HL-60/S4 treated with retinoic acid at 250 ng/mL for 4 days and 3 days (cell line): ENCODE measurements around the gene MAP4K3.
"Not testable (repeated sequence)": the region's sequence is repeated elsewhere in the genome, so short reads cannot be mapped to it uniquely, and the experiment has no call there.

Experiments used
- in situ Hi-C: fragments of 300-500 bp; cut with MboI; formaldehyde crosslinking; loops from 2 replicates; pipeline ENCODE4 v1.7.0; 2022; ENCODE audit warnings: low sequenced_read_pairs

The MAP4K3 gene

DNA sequence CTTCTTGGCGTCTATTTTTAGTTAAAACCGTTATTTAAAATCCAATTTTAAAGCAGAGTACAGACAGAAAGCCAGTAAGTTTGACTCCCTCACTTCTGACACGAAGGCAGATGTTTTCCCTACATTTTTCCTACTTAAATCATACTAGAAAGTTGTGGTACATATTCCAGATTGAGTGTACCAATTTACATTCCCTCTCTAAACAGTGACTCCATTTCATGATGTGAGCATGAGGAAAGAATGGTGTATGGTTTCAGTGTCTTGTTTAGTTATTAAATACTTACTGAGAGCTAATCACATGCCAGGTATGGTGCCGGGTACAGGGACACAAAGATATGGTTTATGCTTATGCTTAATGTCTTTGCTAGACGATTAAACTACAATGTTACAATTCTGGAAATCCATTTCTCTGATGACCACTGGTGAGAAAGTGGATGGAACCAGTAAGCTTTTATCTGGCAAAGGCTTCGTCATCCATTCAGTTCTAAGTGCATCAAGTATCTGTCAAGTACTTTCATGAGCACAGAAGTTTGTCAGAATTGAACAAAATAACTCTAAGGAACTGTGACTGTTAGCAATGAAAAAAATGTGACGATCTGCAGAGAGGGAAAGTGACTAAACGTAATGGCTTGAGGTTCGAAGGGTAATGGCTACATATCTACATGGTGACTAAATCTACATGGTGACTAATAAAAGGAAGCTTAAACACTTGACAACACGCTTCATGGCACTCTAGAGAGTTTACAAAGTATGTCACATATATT lies 25.7 kb downstream of the MAP4K3 start:
- in situ Hi-C loops, result no loop called here

DNA sequence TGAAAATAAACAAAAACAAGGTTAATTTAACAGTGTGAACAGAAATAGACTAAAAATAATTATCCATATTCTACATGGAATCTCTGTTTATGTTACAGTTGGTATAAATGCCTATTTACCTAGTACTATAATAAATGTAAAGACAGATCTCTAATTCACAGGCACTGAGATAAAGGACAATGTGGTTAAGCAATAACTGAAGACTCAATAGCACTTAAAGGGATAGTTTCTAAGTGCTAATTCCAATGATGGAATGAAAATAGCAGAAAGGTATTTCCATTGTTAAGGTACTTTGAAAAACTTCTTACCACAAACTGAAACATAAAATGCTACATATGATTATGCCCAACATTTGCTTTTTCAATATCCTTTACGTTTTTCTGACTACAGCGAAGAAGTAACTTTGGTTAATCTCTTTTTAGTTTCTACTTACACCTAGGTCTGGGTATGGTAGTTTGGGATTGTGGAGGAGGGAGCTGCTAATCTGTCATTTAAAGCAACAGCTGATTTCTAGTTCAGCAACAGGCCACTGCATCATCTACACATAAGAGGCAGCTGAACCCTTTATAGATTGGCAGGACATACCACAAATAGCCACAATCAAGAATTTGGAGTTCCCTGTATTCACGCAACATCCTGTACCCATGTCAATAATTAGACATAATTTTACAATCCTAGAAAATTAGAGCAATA lies 27.2 kb downstream of the MAP4K3 start:
- in situ Hi-C loops, result no loop called here

DNA sequence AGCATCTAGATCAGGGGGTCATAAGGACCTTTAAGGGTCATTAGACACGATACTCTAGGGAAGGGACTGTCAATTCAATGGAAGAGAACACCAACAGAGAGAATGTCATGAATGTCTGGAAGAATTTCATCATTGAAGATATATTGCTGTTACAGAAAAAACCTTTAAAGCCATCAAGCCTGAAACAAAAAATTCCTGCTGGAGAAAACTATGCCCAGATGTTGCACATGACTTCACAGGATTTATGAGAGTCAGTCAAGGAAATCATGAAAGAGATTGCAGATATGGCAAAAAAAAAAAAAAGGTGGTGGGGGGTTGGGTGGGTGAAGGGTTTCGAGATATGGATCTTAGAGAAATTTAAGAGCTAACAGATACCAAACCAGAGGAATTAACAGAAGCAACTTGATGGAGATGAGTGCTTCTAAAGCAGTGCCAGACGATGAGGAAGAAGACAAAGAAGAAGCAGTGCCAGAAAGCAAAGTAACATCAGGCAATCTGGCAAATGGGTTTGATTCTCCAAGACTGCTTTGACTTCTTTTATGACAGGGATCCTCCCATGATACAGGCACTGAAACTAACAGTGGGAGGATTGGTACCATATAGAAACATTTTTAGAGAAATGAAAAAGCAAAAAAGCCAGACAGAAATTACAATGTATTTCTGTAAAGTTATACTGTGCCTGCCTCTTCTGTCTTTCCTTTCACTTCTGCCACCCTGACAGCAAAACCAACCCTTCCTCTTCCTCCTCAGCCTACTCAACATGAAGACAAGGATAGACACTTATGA lies 28.5 kb downstream of the MAP4K3 start:
- in situ Hi-C loops, result no loop called here

DNA sequence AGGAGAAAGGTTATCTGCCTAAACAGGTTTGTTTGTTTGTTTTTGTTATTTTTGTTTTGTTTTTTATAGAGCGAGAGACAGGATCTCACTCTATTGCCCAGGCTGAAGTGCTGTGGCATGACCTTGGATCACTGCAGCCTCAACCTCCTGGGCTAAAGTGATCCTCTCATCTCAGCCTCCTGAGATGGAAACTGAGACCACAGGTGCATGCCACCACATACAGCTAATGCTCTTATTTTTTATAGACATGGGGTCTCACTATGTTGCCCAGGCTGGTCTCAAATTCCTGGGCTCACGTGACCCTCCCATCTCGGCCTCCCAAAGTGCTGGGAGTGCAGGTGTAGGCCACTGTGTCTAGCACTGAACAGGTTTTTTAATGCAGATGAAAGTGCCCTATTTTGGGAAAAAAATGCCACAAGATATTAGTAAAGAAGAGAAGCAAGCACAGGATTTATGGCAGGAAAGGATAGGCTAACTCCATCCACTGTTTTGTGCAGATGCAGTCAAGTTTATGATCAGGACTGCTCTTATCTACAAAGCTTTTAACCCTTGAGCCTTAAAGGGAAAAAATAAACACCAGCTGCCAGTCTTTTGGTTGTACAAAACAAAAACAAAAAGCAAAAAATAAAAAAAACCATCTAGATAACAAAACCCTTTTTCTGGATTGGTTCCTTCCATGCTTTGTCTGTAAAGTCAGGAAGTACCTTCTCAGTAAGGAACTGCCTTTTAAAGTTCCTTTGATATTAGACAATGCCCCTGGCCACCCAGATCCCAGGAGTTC lies 29.4 kb downstream of the MAP4K3 start:
- in situ Hi-C loops, result no loop called here

DNA sequence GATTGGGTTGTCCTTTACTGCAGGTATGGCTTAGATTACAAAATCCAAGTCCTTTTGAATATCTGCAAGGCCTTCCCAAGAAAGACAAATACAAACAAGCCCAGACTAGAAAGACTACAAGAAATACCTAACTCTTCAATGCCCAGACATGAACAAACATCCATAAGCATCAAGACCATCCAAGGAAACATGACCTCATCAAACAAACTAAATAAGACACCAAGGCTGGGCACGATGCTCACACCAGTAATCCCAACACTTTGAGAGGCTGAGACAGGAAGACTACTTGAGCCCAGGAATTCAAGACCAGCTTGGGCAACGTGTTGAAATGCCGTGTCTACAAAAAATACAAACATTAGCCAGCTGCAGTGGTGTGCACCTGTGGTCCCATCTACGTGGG lies 31.7 kb downstream of the MAP4K3 start:
- in situ Hi-C loops, result no loop called here

DNA sequence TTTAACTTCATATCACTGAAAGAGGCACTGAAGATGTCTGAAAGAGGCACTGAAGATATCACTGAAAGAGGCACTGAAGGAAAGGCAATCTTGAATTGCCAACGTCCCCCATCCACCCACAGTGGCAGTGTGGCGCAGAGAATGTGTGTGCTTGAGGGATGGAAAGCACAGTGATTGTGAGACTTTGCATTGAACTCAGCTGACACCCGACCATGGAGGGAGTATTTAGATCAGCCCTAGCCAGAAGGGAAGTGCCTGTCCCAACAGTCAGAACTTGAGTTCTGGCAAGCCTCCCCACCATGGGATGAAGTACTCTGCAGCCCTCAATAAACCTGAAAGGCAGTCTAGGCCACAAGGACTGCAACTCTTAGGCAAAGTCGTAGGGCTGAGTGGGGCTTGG lies 33.8 kb downstream of the MAP4K3 start:
- in situ Hi-C loops, result no loop called here

DNA sequence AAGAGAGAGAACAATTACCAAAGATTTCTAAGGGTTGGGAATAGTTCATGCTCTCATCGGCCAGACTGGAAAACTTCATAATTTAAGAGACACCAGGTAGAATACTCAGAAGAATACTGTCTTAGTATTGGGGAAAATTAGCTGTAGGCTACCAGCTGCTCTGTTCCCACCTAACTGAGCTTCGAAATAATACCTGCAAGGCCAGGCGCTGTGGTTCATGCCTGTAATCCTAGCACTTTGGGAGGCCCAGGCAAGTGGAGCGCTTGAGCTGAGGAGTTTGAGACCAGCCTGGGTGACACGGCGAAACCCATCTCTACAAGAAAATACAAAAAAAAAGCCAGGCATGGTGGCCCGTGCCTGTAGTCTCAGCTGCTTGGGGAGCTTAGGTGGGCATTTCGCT lies 35.8 kb downstream of the MAP4K3 start:
- in situ Hi-C loops, result no loop called here

DNA sequence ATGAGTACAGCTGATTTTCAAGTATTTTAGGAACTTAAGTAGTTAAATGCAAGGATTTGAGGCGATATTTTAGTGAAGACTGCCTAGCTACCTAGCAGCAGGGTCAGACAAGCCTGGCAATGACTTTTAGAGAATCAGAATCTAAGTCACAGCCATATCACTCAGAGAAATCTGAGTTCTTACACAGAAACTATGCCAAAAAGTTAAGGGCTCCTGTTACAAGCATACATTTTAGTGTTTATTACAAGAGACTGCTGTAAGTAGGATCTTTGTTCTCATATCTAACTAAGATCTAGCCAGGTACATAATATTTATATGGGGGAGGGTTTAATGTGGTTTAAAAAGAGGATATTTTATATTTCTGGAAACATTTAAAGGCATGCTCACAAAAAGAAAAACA lies 37.5 kb downstream of the MAP4K3 start:
- in situ Hi-C loops, result no loop called here

DNA sequence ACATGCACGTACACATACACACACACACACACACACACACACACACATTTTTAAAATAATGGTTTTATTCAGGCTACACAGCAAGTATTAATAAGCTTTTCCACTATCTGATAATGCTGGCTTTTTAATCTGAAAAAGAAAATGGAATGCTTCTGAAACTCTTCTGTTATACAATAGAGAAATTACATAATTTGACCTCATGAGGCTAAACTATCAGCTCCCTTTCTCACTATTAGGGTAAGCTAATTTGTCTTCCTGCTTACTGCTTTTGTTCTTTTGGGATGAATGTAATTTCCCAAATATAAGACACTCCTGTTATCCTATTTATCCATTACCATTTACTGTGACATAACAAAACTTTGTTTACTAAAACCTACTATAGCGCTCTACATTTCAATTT lies 41.8 kb downstream of the MAP4K3 start:
- in situ Hi-C loops, result no loop called here

DNA sequence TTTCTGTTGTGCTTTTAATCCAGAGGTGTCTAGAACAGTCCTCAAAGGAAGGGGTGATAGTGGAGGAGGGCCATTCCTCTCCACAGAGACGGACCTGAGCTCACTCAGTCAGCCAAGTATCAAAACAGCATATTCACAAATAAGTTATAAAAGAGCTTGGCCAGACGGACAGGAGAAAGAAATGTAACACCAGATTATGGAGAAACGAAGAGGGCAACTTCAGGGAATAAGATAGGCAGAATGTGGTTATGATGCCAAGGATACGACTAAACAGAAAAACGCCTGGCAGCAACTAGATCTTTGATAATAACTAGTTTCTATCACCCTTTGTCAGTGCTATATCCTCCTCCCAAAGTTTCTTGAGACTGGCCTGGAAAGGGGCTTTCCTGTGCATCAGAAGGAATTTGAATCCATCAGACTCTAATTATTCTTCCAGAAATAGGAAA lies 42.5 kb downstream of the MAP4K3 start:
- in situ Hi-C loops, result no loop called here

DNA sequence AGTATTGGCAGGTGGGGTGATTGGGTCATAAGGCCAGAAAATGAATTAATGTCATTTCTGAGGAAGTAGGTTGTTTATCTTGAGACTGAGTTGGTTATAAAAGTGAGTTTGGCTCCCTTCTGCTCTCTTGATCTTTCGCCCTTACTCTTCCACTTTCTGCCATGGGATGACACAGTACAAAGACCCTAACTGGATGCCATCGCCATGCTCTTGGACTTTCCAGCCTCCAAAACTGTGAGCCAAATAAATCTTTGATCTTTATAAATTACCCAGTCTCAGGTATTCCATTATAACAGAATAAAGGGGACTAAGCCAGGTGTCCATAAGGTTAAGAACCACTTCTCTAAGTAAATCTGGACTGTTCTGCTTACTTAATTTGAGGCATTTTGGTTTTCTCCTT lies 44.4 kb downstream of the MAP4K3 start:
- in situ Hi-C loops, result no loop called here

DNA sequence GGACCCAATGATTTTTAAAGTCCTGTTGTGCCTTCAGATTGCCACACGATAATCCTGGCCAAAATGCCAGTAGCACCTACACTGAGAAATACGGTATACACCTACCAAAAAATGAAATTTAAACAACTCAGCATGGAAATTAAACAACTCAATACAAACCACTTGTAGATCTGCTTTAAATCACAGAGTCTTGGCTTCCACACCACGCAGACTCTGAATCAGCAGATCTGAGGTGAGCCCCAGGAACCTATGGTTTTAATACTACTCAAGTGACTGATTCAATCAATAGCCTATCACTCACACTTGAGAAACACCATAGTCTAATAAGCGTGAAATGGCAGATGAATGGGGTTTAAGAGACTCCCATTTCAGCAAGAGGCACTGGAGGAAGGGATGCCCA lies 46.9 kb downstream of the MAP4K3 start:
- in situ Hi-C loops, result no loop called here

DNA sequence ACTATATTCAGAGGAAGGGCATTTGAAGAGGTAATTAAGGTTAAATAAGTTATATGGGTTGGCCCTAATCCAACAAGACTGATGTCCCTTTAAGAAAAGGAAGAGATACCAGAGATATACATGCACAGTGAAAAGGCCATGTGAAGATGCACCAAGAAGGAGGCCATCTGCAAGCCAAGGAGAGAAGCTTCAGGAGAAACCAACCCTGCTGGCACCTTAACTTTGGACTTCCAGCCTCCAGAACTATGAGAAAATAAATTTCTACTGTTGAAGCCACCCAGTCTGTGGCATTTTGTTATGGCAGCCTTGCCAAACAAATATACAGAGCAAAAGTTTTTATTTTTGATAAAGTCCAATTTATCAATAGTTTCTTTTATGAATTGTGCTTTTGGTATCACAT lies 51.0 kb downstream of the MAP4K3 start:
- in situ Hi-C loops, result no loop called here

DNA sequence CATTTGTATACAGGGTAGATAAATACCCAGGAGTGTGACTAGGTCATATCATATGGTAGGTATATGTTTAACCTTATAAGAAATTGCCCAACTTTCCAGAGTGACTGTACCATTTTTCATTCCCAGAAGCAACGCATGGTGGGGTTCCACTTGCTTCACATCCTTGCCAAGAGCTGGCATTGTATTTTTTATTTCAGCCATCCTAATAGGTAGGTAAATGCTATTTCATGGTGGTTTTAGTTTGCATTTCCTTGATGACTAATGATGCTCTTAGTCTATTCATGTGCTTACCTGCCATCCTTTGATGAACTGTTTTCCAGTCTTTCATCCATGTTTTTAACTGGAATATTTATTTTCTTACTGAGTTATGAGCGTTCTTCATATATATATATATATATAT lies 51.9 kb downstream of the MAP4K3 start:
- in situ Hi-C loops, result no loop called here

DNA sequence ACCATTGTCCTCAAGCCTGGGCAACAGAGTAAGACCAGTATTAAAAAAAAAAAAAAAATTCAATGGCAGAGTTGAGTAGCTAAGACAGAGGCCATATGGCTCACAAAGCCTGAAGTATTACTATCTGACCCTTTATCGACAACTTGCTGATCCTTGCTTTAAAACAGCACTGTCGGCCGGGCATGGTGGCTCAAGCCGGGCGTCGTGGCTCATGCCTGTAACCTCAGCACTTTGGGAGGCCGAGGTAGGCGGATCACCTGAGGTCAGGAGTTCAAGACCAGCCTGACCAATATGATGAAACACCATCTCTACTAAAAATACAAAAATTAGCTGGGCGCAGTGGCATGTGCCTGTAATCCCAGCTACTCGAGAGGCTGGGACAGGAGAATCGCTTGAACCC lies 53.0 kb downstream of the MAP4K3 start:
- in situ Hi-C loops, result not testable (repeated sequence)

DNA sequence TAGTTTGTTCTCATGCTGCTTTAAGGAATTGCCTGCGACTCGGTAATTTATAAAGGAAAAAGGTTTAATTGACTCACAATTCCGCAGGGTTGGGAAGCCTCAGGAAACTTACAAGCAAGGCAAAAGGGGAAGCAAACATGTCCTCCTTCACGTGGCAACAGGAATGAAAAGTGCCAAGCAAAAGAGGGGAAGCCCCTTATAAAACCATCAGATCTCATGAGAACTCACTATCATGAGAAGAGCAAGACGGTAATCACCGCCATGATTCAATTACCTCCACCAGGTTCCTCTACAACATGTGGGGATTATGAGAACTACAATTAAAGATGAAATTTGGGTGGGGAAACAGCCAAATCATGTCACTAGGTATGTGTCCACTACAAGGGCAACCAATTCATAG lies 53.9 kb downstream of the MAP4K3 start:
- in situ Hi-C loops, result no loop called here

DNA sequence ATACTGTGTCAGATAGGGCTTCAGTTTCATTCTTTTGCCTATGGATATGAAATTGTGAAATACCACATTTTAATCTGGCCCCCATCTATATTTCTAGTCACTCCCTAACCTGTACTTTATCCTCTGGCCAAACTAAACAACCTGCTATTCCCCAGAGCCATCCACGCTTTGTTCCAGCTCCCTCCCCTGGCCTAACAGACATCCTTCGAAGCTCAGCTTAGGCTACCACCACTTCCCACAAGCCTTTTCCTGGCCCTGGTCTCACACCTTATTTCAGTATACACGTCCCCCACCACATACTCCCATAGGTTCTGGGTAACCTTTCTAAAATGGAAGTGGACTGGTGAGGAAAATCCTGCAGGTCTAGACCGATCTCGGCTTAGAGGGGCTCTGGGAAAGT lies 55.4 kb downstream of the MAP4K3 start:
- in situ Hi-C loops, result no loop called here

DNA sequence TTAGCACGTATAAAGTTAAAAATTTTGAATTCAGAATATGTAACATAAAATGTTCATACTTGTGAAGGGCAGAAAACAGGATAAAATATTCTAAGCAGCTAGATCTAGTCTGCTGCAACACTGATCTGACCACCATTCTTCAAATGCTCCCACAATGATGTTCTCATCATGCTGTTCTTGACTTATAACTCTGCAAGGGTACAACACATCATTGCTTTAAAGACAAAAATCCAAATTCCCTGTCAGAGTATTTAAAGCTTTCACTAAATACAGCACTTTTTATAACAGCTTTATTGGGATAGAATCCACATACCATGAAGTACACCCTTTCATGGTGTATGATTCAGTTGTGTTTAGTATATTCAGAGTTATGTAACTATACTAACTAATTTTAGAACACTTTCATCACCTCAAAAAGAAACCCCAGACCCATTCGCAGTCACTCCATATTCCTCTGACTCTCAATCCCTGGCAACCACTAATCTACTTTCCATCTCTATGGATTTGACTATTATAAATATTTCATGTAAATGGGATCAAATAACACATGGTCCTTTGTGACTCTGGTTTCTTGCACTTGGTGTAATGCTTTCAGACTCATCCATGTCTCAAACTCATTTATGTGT lies 56.4 kb downstream of the MAP4K3 start:
- in situ Hi-C loops, result no loop called here

DNA sequence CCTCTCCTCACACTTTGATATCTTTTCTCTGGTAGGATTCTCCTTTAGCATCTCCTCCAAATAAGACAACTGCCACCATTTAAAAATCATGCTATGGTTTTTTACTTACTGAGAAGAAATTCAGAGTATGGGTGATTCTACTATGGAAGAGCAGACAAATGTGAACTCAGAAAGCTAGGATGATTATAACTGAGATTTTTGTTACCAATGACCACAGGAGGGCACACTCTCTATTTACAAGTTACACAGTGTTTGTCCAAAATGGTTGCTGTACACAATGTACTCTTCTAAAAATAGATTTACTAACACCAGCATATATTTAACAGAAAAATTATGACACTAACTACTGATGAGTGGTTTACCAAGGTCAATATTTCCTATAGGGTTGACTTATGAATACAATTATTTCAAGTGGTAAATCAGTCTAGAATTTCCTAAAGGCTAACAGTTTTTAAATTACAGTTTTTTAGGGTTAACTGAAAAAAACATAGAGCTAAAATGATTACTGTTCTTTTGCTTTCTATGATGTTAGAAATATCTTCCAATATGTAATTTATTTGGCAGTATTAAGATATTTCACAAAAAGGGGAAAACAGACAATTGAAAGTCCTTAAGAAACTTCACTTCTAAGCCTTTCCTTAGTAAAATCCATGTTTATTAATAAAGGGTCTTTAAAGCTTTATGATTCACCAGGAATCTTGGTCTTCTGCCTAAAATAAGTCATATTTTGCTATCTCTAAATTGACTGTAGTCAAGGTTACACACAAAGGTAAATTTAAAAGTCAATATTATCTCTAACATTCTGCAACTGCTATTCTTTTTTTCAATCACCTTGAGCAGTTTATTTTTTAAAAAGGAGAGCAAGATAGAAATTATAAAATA lies 57.2 kb downstream of the MAP4K3 start:
- in situ Hi-C loops, result no loop called here

DNA sequence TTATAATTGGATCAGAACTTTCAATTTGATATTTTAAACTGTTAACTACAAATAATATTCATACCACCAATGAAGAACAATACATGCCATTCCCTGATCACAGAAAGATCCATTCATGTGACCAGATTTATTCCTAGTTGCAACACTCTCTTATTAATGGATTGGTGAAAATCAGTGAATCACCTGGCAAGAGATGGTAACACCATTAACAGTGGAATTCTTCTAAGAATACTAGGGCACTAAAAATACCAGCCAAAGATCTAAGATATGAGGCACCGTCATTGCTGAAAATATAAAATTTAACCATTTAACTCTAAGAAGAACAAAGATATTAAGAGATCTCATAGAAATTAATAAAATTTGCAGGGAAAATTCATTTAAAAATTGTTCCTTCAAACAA lies 58.1 kb downstream of the MAP4K3 start:
- in situ Hi-C loops, result no loop called here
